HG02884 (cell line): ENCODE data around the gene HDAC3.
A peak's percentile ranks its signal among the peaks of the same experiment; 100 is the strongest.
"Not testable (repeated sequence)": the region's sequence is repeated elsewhere in the genome, so short reads cannot be mapped to it uniquely, and the experiment has no call there.

Experiments used
- ATAC-seq: cut with Tn5 transposase; IDR thresholded peaks from one replicate; pipeline ENCODE4 v1.9.1; 2021; ENCODE audit warnings: mild to moderate bottlenecking, moderate library complexity; ENCODE audit not compliant: unreplicated experiment

Gene HDAC3

DNA sequence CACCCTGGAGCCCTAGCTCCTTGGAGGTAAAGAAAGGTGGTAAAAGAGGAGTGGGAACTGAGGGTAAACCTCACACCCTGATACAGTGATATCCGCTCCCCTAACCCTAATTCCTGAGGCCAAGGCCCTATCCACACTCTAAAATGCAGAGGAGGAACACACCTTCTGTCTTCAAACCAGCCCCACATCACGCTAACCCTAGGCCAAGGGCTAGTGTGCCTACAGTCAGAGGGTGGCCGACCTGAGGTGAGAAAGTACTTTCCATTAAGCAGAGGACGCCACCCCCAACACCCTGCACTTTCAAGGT is 590 bp downstream of the HDAC3 start:
- no peak for ATAC-seq

DNA sequence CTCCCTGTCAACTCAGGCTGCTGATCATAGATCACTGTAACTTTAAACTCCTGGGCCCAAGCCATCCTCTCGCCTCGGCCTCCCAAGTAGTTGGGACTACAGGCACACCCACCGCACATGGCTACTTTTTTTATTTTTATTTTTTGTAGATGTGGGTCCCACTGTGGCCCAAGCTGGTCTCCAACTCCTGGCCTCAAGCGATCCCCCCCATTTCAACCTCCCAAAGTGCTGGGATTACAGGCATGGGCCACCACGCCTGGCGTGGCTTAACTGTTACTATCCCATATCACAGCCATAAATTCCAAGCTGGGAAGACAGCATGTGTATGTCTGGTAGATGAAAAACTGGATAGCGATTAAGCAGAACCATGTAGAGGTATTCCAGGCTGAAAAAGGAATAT is 1.0 kb downstream of the HDAC3 start:
- ATAC-seq: no peak

DNA sequence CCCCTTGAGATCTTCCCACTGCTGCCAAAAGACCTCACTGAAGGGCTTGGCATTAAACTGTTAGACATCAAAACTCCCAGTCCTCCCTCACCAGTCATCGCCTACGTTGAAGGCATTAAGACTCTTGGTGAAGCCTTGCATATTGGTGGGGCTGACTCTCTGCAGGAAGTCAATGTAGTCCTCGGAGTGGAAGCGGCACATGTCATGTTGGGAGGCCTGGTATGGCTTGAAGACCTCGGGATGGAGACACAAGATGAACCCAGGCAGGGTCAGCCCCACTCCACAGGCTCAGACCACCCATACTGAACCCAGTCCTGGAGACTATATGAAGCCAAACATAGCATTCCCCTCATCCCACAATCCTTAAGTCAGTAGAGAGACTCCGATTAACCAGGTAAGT is 1.9 kb downstream of the HDAC3 start:
- ATAC-seq: no peak

DNA sequence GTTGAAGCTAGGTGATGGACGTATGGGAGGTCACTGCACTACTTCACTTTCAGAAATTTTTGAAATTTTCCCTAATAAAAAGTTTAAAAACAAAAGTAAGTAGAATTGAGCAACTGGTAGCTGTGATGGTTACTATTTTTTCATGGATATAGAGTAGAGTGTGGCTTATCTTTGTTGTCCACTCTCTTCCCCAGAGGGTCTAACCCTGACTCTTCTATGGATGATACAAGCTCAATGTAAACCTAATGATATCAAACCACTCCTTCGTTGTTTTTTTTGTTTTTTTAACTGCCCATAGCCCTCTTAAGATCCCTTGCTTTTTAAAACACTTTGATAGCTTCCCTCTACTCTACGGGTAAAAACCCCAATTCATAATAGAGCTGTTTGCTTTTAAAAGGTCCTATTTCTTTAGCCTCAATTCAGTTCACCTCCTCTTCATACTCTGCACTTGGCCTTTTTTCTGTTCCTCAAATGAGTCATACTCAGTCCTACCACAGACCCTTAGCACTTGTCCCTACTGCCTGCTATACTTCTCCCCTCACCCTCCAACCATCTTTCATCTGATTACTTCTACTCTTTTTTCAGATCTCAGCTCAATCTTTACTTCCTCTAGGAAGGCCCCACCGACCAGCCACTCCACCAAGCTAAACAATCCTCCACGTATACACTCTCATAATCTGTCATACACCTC is 2.6 kb downstream of the HDAC3 start:
- peak; percentile 73 for ATAC-seq

DNA sequence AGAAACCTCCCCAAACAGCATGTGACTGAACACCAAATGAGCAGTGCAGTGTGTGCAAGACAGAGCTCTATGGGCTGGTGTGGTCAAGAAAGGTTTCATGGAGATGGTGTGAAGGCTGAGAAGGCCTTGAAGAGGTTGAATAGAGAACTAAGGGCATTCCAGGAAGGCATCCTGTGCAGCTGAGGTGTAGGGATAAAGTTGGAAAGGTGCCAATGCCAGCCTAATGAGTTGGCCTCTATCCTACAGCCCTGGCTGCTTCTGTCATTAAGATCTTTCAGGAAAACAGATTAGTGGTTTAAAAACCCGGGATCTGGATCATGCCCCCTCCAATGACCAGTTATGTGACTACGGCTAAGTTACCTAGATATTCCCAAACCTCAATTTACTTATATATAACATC is 4.0 kb downstream of the HDAC3 start:
- ATAC-seq: no peak

DNA sequence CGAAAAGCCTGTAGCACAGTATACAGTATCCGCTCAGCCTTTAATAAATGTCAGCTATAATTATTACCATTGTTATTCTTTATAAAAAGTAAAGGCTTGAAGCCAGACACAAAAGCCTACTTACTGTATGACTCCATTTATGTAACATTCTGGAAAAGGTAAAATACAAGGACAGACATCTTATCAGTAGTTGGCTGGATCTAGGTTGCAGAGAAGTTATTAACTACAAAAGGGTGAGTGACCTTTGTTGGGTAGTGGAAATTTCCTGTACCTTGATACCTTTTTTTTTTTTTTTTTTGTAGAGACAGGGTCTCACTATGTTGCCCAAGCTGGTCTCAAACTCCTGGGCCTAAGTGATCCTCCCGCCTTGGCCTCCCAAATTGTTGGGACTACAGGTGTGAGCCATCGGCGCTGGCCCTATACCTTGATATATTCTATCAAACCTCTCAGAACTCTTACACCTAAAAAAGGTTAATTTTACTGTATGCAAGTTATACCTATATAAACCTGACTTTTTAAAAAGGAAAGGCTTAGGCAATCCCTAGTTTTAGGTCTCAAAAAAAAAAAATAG is 6.0 kb downstream of the HDAC3 start:
- ATAC-seq: no peak

DNA sequence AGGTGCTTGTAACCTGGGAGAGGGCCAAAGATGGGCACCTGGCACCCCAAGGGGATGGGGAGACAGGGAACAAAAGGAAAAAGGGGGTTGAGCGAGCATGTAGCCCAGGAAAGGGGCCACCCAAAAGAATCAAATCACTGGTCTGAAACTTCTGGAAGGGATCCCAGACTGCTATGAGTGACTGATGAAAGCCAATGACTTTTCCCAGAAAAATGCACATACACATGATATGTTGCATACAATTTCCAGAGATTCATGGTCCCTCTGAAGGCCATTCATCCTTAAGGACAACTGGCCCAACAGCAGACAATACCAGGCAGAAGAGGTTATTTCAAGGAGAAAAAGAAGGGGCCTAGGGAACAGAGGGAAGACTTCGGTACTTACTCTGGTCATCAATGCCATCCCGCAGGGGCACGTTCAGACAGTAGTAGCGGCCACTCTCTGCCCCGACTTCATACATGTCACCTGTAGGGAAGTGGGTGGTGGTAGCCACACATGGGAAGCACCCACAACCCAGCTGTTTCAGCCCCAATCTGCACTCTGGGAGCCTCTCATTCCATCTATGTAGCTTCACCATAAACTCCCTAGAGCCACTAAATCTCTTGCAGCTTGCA is 8.4 kb downstream of the HDAC3 start:
- no peak for ATAC-seq

DNA sequence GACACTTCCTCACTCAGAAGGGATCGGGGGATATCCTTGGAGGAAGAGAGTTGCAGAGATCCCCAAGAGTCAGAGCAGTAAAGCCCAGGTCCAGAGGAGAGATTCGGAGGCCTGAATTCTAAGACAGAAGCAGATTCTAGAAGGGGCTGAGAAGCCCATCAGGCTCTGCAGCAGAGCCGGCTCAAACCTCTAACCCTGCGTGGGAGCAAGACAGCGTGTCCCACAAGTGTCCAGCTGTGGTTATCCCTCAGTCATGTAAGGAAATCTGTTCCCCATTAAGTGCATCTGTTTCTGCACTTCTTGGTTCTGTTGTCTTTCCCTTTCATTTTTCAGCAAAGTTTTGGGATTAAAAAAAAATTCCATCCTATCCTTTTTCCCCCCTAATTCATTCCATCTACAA is 13.0 kb downstream of the HDAC3 start:
- ATAC-seq: no peak

DNA sequence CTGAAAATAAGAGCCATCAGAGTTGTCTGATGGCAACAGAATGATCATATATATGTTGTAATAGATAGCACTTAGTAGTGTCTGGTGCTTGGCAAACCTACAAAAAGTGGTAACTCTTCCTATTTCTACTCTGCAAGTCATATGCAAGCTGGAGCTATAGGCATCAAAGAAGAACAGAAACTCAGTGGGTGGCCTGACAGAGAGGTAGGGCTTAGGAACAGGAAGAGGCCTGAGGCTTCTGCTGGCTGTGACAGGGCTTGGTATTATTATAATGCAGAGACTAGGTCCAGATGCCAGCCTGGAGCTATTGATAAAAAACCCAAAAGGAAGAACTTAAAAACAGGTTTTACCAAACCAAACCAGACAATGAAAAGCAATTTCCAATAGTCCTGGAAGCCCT is 13.5 kb downstream of the HDAC3 start:
- ATAC-seq: peak; percentile 65

DNA sequence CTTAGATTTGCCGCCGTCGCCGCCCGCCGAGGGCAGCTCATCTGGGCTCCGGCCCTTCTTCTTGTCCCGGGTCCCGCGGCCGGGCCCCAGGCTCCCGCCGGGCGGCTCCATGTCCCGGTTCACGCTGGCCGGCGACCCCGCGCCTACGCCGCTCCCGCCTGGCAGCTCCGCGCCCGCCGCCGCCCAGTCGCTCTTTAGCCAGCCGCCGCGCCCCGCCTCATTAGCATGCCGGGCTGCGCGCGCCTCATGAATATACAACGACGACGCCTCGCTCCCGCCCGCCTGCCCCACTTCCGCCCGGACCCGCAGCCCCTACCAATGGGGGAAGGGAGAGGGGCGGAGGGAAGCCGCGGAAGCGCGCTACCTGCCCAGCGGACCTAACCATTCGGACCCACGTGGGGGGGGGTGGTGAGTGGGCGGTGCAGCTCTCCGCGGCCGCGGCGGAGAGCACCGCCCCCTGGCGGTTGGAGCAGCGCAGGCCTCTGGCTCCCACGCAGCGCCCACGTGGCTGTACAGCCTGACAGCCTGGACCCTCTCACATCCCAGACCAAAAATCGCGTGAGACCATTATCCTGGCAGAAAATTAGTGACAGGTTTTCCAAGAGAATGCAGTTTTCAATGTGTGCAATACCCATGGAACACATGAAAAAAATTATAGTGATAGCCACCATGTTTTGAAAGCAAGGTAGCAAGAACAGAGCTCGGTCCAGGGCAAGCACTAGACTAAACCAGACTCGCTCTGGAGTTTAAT is 17.7 kb downstream of the HDAC3 start, which contains the start of gene DIAPH1:
Gene DIAPH1, minus strand, starts transcription at position 197 of the 751 bp plus-strand sequence. Its CDS starts 86 bp downstream, at position 111.
- ATAC-seq: peak; percentile 72

DNA sequence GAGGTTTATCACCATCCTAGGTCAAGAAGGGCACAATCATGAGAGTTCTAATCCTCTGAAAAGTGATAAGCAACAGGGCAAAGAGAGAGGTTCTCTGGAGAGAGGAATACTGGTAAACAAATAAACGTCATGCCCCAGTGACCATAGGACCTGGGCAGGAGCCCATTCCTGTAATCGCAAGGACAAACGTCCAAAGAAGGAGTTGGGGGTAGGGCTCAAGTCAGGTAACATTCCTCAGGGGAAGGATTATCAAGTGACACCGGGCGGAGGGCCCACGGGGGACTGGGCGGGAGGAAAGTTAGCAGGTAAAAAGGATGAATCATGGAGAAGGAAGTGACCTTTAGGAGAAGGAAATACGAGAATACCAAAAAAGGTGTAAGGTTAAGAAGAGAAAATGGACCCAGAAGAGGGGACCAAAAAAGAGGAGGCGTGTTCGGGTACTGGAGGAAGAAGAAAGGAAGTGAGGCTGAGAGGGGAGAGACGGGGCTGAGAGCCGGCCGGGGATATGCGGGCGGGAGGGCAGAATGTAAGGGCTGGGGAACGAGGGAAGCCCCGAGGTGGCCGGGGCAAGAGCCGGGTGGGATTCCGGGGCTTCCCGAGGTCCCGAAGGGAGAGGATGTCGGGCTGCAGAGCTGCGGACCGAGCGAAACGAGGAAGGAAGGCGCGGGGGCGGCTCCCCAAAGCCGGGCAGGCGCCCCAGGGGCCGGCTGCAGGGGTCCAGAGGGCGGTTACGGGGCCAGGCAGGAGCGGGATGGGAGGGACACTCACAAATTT is 18.4 kb downstream of the HDAC3 start:
- ATAC-seq: peak; percentile 17

DNA sequence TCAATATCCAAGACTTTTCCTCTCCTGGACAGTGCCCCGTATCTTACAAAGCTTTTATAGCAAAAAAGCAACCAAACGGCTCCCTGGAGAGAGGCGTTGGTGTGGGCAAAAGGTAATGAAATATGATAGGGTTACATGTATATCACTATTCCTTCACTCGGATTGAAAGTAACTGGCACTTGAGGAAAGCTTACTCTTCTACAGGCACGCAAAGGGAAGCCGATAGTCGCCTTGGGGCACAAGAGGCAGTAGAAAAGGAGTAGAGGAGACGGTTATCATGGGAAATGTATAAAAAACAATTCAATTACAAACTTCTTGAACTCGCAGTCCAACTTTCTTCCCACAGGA is 19.0 kb downstream of the HDAC3 start:
- ATAC-seq: no peak

DNA sequence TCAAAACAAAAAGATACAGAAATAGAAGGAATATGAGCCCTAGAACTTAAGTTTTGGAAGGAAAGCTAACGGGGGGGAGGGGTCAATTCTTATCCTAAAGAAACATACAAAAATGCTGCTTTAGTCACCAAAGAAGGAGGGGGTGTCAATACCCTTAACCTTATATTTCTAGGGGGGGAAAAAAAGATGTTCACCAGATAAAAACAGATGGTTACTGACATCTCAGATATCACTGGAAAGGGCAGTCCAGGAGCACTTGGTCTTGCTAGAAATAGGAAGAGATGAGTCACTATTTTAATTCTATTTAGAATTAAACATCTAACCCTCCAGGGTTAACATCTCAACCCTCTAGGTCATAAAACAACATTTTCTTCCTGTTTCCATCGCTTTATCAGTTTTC is 19.5 kb downstream of the HDAC3 start:
- ATAC-seq: no peak

DNA sequence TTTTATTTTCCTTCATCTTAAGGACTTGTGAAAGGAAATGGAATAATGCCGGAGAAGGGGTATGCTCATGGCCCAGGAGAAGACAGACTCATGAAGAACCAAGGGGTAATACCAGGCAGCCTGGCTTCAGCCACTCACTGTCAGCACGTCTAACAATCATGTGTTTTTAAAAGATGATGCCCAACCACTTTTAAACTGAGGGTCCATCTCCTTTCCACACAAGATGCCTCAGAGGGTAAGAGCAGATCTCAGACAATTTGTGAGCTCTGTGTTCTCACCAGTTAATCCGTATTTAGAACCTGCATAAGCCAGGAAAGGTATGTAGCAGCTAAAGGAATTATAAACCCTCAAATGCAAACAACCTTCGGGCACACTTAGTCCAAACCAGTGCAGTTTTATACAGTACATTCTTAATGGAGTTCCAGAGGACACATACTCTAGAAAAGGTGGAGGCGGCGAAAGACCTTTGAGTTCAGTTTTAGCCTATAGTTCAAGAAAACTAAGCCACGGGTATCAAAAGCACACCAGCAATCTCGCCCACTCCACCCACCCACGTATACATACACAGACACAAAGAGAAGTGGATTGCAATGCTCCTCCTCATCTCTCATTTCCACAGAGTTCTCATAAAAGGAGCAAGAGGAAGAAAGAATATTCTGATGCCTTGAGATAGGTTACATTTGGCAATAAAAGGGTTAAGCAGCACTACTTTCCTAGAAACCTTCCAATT is 20.5 kb downstream of the HDAC3 start:
- no peak for ATAC-seq

DNA sequence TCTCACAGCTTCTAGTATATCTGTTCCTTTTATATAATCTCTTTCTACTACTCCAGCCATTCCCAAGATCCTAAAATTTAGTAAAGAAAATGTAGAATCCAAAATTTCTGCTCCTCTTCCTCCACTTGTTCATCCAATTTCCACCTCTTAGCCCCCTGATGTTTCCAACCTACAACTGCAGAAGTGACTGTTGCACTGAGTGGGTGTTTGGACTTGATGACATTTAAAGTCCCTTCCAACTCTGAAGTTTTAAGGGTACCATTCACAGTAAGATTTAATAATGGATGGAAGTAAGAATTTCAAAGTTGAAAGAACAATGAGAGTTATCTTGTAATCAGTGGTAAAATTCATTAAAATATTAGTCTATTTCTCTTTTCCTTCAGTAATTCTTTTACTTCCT is 23.3 kb downstream of the HDAC3 start:
- no peak for ATAC-seq

DNA sequence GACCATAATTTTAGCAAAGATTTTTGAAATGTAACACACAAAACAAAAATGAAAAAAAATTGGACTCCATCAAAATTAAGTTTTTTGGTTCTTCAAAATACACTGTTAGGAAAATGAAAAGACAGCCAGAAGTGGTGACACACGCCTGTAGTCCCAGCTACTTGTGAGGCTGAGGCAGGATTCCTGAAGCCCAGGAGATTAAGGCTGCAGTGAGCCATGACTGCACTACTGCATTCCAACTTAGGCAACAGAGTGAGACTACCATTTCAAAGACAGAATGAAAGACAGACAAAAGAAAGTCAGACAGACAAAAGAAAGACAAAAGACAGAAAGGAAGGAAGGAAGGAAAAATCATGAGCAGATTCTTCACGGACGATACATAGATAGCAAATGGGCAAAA is 25.4 kb downstream of the HDAC3 start:
- no peak for ATAC-seq

DNA sequence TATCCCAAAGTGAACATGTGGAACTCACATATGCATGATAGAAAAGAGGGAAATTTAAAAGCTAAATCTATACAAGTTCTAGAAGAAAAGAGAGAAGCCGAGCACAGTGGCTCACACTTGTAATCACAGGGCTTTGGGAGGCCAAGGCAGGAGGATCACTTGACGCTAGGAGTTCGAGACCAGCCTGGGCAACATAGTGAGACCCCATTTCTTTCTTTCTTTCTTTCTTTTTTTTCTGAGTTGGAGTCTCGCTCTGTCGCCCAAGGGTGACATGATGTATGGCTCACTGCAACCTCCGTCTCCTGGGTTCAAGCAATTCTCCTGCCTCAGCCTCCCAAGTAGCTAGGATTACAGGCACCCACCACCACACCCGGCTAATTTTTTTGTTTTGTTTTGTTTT is 26.7 kb downstream of the HDAC3 start:
- not testable (repeated sequence) for ATAC-seq

DNA sequence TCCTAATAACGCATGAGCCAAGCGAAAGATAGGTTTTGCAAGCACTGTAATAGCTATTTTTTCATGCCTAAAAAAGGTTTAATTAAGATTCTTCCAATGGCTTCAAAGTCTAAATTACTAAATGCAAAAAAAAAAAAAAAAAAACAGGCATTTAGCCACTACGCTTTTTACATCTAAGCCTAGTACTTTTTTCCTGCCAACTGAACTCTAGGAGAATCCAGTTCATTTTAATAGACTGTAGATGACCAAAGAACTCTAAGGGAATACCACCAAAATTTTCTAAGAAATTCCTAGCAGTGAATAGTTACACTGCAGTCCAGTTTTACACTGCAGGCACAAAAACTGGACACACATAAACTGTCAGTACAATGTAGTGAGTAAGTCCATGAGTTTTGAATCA is 27.6 kb downstream of the HDAC3 start:
- no peak for ATAC-seq

DNA sequence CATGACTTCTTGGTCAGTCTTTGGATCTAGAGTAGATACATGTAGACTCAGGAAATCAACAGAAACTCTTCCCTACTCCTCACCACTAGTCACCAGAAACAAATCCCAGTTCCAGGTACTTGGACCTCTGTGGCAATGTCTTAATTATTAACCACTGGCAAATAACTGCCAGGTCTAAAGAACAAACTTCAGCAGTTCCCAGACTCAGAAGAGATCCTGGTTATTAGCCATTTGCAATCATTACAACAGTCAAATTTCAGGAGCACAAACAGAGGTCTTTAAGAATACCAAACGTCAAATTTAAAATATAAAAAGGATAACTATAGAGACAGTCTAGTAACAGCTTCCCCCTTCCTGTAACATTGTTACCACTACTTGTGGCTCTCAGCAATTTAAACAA is 28.1 kb downstream of the HDAC3 start:
- no peak for ATAC-seq

DNA sequence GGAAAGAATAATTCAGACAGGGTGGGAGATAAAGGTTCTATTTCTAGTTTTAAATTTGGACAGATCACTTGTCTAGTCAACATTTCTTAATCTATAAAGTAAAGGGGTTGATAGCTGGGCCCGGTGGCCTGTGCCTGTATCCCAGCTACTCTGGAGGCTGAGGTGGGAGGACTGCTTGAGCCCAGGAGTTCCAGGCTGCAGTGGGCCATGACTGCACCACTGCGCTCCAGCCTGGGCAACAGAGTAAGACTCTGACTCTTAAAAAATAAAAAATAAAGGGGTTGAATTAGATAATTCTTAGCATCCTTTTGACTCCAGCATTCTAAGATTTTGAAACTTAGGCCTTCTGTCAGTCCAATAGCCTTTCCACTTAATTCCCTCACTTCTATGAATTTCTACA is 28.6 kb downstream of the HDAC3 start:
- ATAC-seq: no peak
